GM18505 (cell line): ENCODE measurements around the gene GRK6.
A peak's percentile ranks its signal among the peaks of the same experiment; 100 is the strongest.

Experiments
- ATAC-seq: cut with Tn5 transposase; IDR thresholded peaks from one replicate; pipeline ENCODE4 v1.9.1; 2021; ENCODE audit not compliant: unreplicated experiment
- POLR2A ChIP-seq: IDR thresholded peaks from 4 replicates; pipeline ENCODE4 v1.6.1; 2011; ENCODE audit warnings: borderline replicate concordance; ENCODE audit not compliant: insufficient read depth, insufficient read length; ENCODE audit errors: extremely low read depth

The GRK6 gene

GRCh38 chr5:177444106-177445051, 17.9 kb downstream of the GRK6 start:
- peak; percentile 56 for TF ChIP-seq POLR2A
- no peak for ATAC-seq

GRCh38 chr5:177445052-177445916, 18.8 kb downstream of the GRK6 start:
- TF ChIP-seq POLR2A: peak; percentile 20
- ATAC-seq: no peak

- ATAC-seq: no peak
- TF ChIP-seq POLR2A: no peak
Observed at GRCh38 chr5:177445917-177446199, 19.4 kb downstream of the GRK6 start.

- TF ChIP-seq POLR2A: peak; percentile 59
- ATAC-seq: peak; percentile 48
Observed at GRCh38 chr5:177446200-177447065, 20.0 kb downstream of the GRK6 start, which contains the start of gene PRR7. PRR7 (plus strand) TSS chr5:177446814; CDS start chr5:177455068, 8,254 bp downstream.

DNA sequence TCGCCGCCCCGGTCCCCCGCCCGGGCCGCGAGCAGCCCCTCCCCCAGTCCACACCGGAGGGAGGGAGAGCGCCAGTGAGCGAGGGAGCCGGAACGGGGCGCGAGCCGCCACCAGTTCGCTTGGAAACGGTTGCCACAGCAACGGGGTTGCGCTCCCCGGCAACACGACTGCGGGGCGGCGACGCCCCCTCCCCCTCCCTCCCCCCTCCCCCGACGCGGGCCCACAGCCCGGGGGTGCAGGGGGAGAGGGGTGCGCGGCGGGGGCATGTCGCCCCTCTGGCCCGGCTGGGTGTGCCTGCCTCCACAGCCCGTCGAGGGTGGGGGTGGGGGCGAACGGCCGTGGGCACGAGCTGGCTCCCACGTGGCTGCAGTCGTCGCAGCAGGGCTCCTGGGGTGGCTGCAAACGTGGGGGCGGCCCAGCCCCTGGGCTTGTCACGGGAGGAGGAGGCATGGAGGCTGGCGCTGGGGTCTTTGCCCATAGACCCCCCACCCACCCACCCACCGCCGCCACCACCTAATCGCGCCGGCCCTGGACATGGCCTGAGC, 20.7 kb downstream of the GRK6 start:
- peak; percentile 45 for ATAC-seq
- no peak for TF ChIP-seq POLR2A

GRCh38 chr5:177447611-177448243, 21.3 kb downstream of the GRK6 start:
- TF ChIP-seq POLR2A: no peak
- no peak for ATAC-seq

GRCh38 chr5:177448244-177448950, 21.9 kb downstream of the GRK6 start:
- no peak for ATAC-seq

DNA sequence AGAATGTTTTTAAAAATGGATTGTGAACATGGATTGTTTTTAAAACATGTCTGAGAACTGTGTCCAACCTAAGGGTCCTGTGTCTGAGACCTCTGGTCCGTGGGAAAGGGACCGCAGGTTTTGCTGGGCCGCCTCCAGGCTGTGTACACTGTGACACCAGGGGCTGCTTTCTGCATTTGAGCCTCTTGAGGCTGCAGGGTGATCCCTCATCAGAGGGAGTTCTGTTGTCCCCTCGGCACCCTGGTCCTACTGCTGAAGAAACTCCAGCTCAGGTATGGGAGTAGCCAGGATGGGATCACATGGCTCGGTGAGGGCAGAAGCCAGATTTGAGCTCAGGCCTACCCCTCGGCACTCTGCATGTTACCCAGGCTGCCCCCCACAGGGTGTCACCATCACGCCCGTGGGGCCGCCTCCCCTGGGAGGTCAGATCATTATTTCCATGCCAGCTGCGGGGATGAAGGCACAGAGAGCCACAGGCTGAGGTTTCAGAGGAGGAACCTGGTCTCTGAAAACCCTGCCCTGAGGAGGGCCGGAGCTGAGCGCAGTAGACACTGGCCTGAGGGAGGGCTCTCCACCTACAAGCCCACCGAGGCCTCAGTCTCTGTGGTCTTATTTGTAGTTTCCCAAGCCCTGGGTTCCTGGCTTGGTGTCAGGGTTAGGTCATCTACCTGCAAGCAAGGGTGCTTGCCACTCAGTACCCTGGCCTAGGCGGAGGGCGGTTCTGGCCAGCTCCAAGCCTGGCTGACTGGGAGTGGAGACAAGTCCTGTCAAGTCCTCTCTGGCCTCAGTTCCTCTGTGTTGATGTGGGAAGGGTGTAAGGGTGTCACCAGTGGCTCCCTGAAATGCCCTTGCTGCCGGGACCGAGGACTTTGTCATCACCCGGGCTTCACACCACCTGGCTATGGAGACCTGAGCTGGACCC, 22.9 kb downstream of the GRK6 start:
- ATAC-seq: no peak
- TF ChIP-seq POLR2A: peak; percentile 33

More at GRCh38 chr5:177448244-177448950, 21.9 kb downstream of the GRK6 start:
- no peak for TF ChIP-seq POLR2A

DNA sequence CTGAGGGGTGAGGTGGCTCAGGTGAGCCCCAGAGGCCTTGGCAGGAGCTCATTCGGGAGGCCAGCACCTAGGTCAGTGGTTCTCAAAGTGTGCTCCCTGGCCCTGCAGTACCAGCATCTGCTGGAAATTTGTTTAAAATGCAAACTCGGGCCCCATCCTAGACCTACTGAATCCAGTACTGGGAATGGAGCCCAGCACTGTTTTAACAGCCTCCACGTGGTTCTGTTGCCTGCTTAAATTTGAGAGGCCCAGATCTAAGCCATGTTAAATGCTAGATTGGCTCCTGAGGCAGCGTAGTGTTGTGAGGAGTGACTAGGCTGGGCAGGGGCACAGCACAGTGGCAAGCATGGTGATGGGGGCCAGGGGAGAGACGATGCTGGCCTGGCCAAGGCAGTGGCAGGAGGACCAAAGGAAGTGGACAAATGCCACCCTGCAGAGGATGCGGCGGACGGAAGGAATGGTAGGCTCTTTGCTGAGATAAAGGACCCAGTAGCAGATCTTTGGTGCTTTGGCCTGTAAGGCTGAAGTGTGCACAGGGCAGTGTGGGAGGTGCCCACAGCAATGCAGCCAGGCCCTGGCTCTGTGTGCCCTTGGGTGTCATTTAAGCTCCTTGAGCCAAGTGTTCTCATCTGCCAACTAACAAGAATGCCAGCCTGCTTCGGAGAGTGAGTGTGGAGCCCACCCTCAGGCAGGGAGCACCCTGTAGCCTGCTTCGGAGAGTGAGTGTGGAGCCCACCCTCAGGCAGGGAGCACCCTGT, 24.4 kb downstream of the GRK6 start:
- no peak for TF ChIP-seq POLR2A
- no peak for ATAC-seq
